Neural cell (in vitro differentiated cells): ENCODE results near the gene ZNF821. TPM values are rescaled to one million over a fixed set of nuclear protein-coding genes. Genes with fewer than 3 reads are reported as not detected.

Experiments
- H2AFZ ChIP-seq: fragments of 200-600, 300-800 bp; sonication (generic), shearing (Covaris generic); 2 replicates; pipeline ENCODE4 v1.6.0; 2014; ENCODE audit warnings: low read depth, mild to moderate bottlenecking, antibody characterized with exemption, low read length, moderate library complexity
- H3F3A ChIP-seq: fragments of 200-600 bp; shearing (Covaris generic); 2 replicates; pipeline ENCODE4 v1.6.1; 2016; ENCODE audit warnings: mild to moderate bottlenecking, moderate library complexity, mixed read lengths, antibody characterized with exemption, low read length; ENCODE audit not compliant: insufficient read depth, poor library complexity, severe bottlenecking
- H3K27ac ChIP-seq: fragments of 200-600, 300-800 bp; sonication (generic), shearing (Covaris generic); 2 replicates; pipeline ENCODE4 v1.5.1; 2014; ENCODE audit warnings: mild to moderate bottlenecking, low read length, moderate library complexity
- H3K27me3 ChIP-seq: fragments of 300-800, 200-600 bp; sonication (generic), shearing (Covaris generic); 2 replicates; pipeline ENCODE4 v1.6.0; 2014; ENCODE audit warnings: mild to moderate bottlenecking, low read depth, low read length, moderate library complexity; ENCODE audit not compliant: insufficient read depth
- H3K36me3 ChIP-seq: fragments of 300-800, 200-600 bp; sonication (generic), shearing (Covaris generic); 2 replicates; pipeline ENCODE4 v1.5.1; 2014; ENCODE audit warnings: mild to moderate bottlenecking, antibody characterized with exemption, low read length, moderate library complexity; ENCODE audit not compliant: insufficient read depth
- H3K4me2 ChIP-seq: fragments of 300-800, 200-600 bp; sonication (generic), shearing (Covaris generic); 2 replicates; pipeline ENCODE4 v1.6.0; 2014; ENCODE audit warnings: mild to moderate bottlenecking, low read length
- H3K4me3 ChIP-seq: fragments of 300-800, 200-600 bp; sonication (generic), shearing (Covaris generic); 2 replicates; pipeline ENCODE4 v1.5.1; 2014; ENCODE audit warnings: mild to moderate bottlenecking, low read length, moderate library complexity
- H3K79me2 ChIP-seq: fragments of 200-600 bp; shearing (Covaris generic); replicated peaks from 2 replicates; pipeline ENCODE4 v1.6.0; 2014; ENCODE audit warnings: mild to moderate bottlenecking, low read length, moderate library complexity; ENCODE audit not compliant: insufficient read depth
- H3K9ac ChIP-seq: fragments of 300-800, 200-600 bp; sonication (generic), shearing (Covaris generic); 2 replicates; pipeline ENCODE4 v1.6.1; 2016; ENCODE audit warnings: mild to moderate bottlenecking, low read length, mixed read lengths
- H3K9me2 ChIP-seq: fragments of 200-600 bp; shearing (Covaris generic); 2 replicates; pipeline ENCODE4 v1.6.1; 2016; ENCODE audit warnings: mild to moderate bottlenecking, low read length, mixed read lengths; ENCODE audit not compliant: insufficient read depth
- H3K9me3 ChIP-seq: fragments of 200-600, 300-800 bp; sonication (generic), shearing (Covaris generic); 2 replicates; pipeline ENCODE4 v1.6.1; 2016; ENCODE audit warnings: mild to moderate bottlenecking, mixed run types, low read length, moderate library complexity, mixed read lengths
- H4K20me1 ChIP-seq: fragments of 200-600 bp; shearing (Covaris generic); 2 replicates; pipeline ENCODE4 v1.6.1; 2016; ENCODE audit warnings: mild to moderate bottlenecking, mixed run types; ENCODE audit not compliant: insufficient read depth
- CTCF ChIP-seq: fragments of 450-650 bp; IDR thresholded peaks from 2 replicates; pipeline ENCODE4 v1.5.1; 2014; ENCODE audit warnings: antibody characterized with exemption, mild to moderate bottlenecking, moderate library complexity; ENCODE audit not compliant: poor library complexity, severe bottlenecking
- EP300 ChIP-seq: fragments of 450-650 bp; conservative IDR thresholded peaks from 2 replicates; pipeline ENCODE4 v1.6.1; 2014; ENCODE audit warnings: antibody characterized with exemption, mild to moderate bottlenecking, moderate library complexity; ENCODE audit not compliant: poor library complexity, severe bottlenecking
- EZH2 ChIP-seq: fragments of 200-600, 300-800 bp; shearing (Covaris generic), sonication (generic); IDR thresholded peaks from 2 replicates; pipeline ENCODE4 v1.6.1; 2014; ENCODE audit warnings: antibody characterized with exemption, low read length, borderline replicate concordance, mild to moderate bottlenecking; ENCODE audit not compliant: insufficient read depth, poor library complexity, severe bottlenecking
- MXI1 ChIP-seq: fragments of 450-650 bp; conservative IDR thresholded peaks from 2 replicates; pipeline ENCODE4 v1.6.1; 2014; ENCODE audit warnings: antibody characterized with exemption, mild to moderate bottlenecking; ENCODE audit not compliant: poor library complexity, severe bottlenecking
- POLR2AphosphoS5 ChIP-seq: IDR thresholded peaks from 2 replicates; pipeline ENCODE4 v1.6.1; 2012
- RAD21 ChIP-seq: fragments of 450-650 bp; conservative IDR thresholded peaks from 2 replicates; pipeline ENCODE4 v1.6.1; 2014; ENCODE audit warnings: antibody characterized with exemption, mild to moderate bottlenecking, moderate library complexity
- REST ChIP-seq: IDR thresholded peaks from 2 replicates; pipeline ENCODE4 v1.6.1; 2012; ENCODE audit warnings: borderline replicate concordance
- SMC3 ChIP-seq: fragments of 450-650 bp; conservative IDR thresholded peaks from 2 replicates; pipeline ENCODE4 v1.6.1; 2014; ENCODE audit warnings: antibody characterized with exemption, mild to moderate bottlenecking, moderate library complexity; ENCODE audit not compliant: poor library complexity
- TAF1 ChIP-seq: IDR thresholded peaks from 2 replicates; pipeline ENCODE4 v1.6.1; 2012; ENCODE audit warnings: low read depth
- polyA plus RNA-seq: library from polyadenylated mRNA; depleted of rRNA; stranded (reverse); fragments of >200 nt; gene quantifications from 2 replicates; pipeline ENCODE4 v1.2.3, GENCODE V29; 2014

ZNF821 gene
- polyA plus RNA-seq, 1 donor from 2014 or later: 128 TPM

- H3K27ac ChIP-seq: peak overlapping the region; percentile 99
Measured at GRCh38 chr16:71883168-71883848, 674 bp downstream of the ZNF821 start.

GRCh38 chr16:71882505-71883167 is 1.3 kb downstream of the ZNF821 start:
- Histone ChIP-seq H3K9ac (peak overlapping the region; percentile 99), H3K4me2 (peak overlapping the region; percentile 100), H2AFZ (peak overlapping the region; percentile 51), H3K4me3 (peak overlapping the region; percentile 81), H3F3A (peaks cover 4% of the 10 kb centered on the region), H3K36me3 (peaks cover 11% of the 10 kb centered on the region), H3K9me3 (no peaks in the 10 kb centered on the region), H3K79me2 (peaks cover 47% of the 10 kb centered on the region), H3K9me2 (no peaks in the 10 kb centered on the region), H3K27me3 (no peaks in the 10 kb centered on the region), H4K20me1 (peaks cover 5% of the 10 kb centered on the region), H3K27ac (peak overlapping the region; percentile 99)
- TF ChIP-seq REST (no peak), EZH2 (no peak), RAD21 (peak; percentile 32), SMC3 (peak; percentile 52), MXI1 (no peak), POLR2AphosphoS5 (no peak), EP300 (no peak), CTCF (peak; percentile 82), TAF1 (no peak)

More at GRCh38 chr16:71883168-71883848, 674 bp downstream of the ZNF821 start:
- Histone ChIP-seq H3K27me3 (no peaks in the 10 kb centered on the region), H4K20me1 (peaks cover 5% of the 10 kb centered on the region), H3K79me2 (peaks cover 42% of the 10 kb centered on the region), H3K9me3 (no peaks in the 10 kb centered on the region), H2AFZ (peak overlapping the region; percentile 51), H3F3A (peaks cover 4% of the 10 kb centered on the region), H3K4me2 (peak overlapping the region; percentile 100), H3K9me2 (no peaks in the 10 kb centered on the region), H3K9ac (peak overlapping the region; percentile 99), H3K36me3 (peaks cover 11% of the 10 kb centered on the region), H3K4me3 (peak overlapping the region; percentile 81)
- TF ChIP-seq REST: peak; percentile 45
- peak; percentile 16 for TF ChIP-seq MXI1
- no peak for TF ChIP-seq RAD21
